ENCODE data around the gene P2RX3. TPM values are rescaled to one million over a fixed set of nuclear protein-coding genes. Genes with fewer than 3 reads are reported as not detected.

Gene P2RX3
- total and polyA plus RNA-seq, 2 donors from 2014 or later, result not detected

- no peak for FAIRE-seq
- peaks cover 14 to 25% (median 21%) of the 10 kb centered on the region in 3 donors for H3K36me3 ChIP-seq (ENCODE audit: control insufficient read depth in 2 of 3, insufficient read depth in 3 of 3, low read length in 3 of 3)
Observed at GRCh38 chr11:57315491-57315890, 22.7 kb upstream of the P2RX3 start.

GRCh38 chr11:57316017-57316416 is 22.1 kb upstream of the P2RX3 start:
- DNase-seq, result peak in 4 of 5 donors; percentile 57 to 72 (median 66)
- no peak for TF ChIP-seq CTCF (IDR thresholded peaks at IDR 0.05; ENCODE audit: borderline replicate concordance, extremely low read depth, insufficient read depth)
- Histone ChIP-seq H3K36me3 (ENCODE audit: control insufficient read depth in 2 of 3, insufficient read depth in 3 of 3, low read length in 3 of 3) (peaks cover 11 to 25% (median 21%) of the 10 kb centered on the region in 3 donors), H3K27me3 (ENCODE audit: control insufficient read depth, insufficient read depth, low read length) (no peaks in the 10 kb centered on the region), H3K4me3 (ENCODE audit: low read length in 3 of 3) (no peak overlapping the region), H3K27ac (ENCODE audit: low read depth in 2 of 2, low read length in 2 of 2) (peak overlapping the region in 1 of 2 donors; percentile 2), H3K9me3 (ENCODE audit: control insufficient read depth in 2 of 3, insufficient read depth in 1 of 3, low read length in 3 of 3) (no peaks in the 10 kb centered on the region), H3K9ac (ENCODE audit: low read length in 3 of 3) (peak overlapping the region in 1 of 3 donors; percentile 17), H3K4me1 (ENCODE audit: control insufficient read depth in 2 of 3, insufficient read depth in 2 of 3, low read depth in 1 of 3, low read length in 3 of 3) (peaks cover under 1 to 26% (median 8%) of the 10 kb centered on the region in 3 donors)
- intact Hi-C loops (cut with DNase I), result no loop called here
- no peak for FAIRE-seq

More at GRCh38 chr11:57315491-57315890, 22.7 kb upstream of the P2RX3 start:
- H3K27ac ChIP-seq (ENCODE audit: low read depth in 2 of 2, low read length in 2 of 2), result peak overlapping the region in 1 of 2 donors; percentile 2
- DNase-seq, result peak; percentile 57 to 83 (median 73)
- no peaks in the 10 kb centered on the region for H3K27me3 ChIP-seq (ENCODE audit: control insufficient read depth, insufficient read depth, low read length)
- no peak overlapping the region for H3K4me3 ChIP-seq (ENCODE audit: low read length in 3 of 3)
- H3K4me1 ChIP-seq (ENCODE audit: control insufficient read depth in 2 of 3, insufficient read depth in 2 of 3, low read depth in 1 of 3, low read length in 3 of 3), result peaks cover 5 to 31% (median 11%) of the 10 kb centered on the region in 3 donors
- intact Hi-C loops (cut with DNase I), result no loop called here
- no peak overlapping the region for H3K9ac ChIP-seq (ENCODE audit: low read length in 3 of 3)
- TF ChIP-seq CTCF (IDR thresholded peaks at IDR 0.05; ENCODE audit: borderline replicate concordance, extremely low read depth, insufficient read depth), result no peak
- no peaks in the 10 kb centered on the region for H3K9me3 ChIP-seq (ENCODE audit: control insufficient read depth in 2 of 3, insufficient read depth in 1 of 3, low read length in 3 of 3)

GRCh38 chr11:57318178-57318577 is 20.0 kb upstream of the P2RX3 start:
- Histone ChIP-seq H3K4me3 (ENCODE audit: low read length in 3 of 3) (no peak overlapping the region), H3K9me3 (ENCODE audit: control insufficient read depth in 2 of 3, insufficient read depth in 1 of 3, low read length in 3 of 3) (no peaks in the 10 kb centered on the region), H3K27ac (ENCODE audit: low read depth in 2 of 2, low read length in 2 of 2) (no peak overlapping the region), H3K9ac (ENCODE audit: low read length in 3 of 3) (no peak overlapping the region), H3K27me3 (ENCODE audit: control insufficient read depth, insufficient read depth, low read length) (no peaks in the 10 kb centered on the region), H3K4me1 (ENCODE audit: control insufficient read depth in 2 of 3, insufficient read depth in 2 of 3, low read depth in 1 of 3, low read length in 3 of 3) (peaks cover 10 to 26% (median 15%) of the 10 kb centered on the region in 3 donors), H3K36me3 (ENCODE audit: control insufficient read depth in 2 of 3, insufficient read depth in 3 of 3, low read length in 3 of 3) (peaks cover 11 to 21% (median 17%) of the 10 kb centered on the region in 3 donors)
- DNase-seq (peak in 2 of 5 donors; percentile 63 to 74), FAIRE-seq (no peak)
- intact Hi-C loops (cut with DNase I), result no loop called here
- no peak for TF ChIP-seq CTCF (IDR thresholded peaks at IDR 0.05; ENCODE audit: borderline replicate concordance, extremely low read depth, insufficient read depth)

Measured in kidney (tissue), 14 donors.